Pulmonary artery endothelial cell (primary cell): ENCODE data around the gene USH2A. TPM values are rescaled to one million over a fixed set of nuclear protein-coding genes. Genes with fewer than 3 reads are reported as not detected.

Source experiments
- DNase-seq: peaks from one replicate; pipeline ENCODE4 v3.0.0-alpha.2; 2011; ENCODE audit warnings: low read depth, low spot score
- total RNA-seq: library from RNA; depleted of rRNA; stranded (reverse); fragments of >200 nt; gene quantifications from 2 replicates; pipeline ENCODE4 v1.2.3, GENCODE V29; 2014

USH2A gene
- total RNA-seq, 1 donor from 2014 or later = not detected

- no peak for DNase-seq
Observed at GRCh38 chr1:215877452-215877951, 545.7 kb downstream of the USH2A start.

GRCh38 chr1:215875712-215876111 lies 547.5 kb downstream of the USH2A start:
- DNase-seq = no peak

GRCh38 chr1:215875236-215875635 lies 548.0 kb downstream of the USH2A start:
- no peak for DNase-seq

GRCh38 chr1:215872658-215873057 lies 550.6 kb downstream of the USH2A start:
- no peak for DNase-seq

GRCh38 chr1:215868500-215868899 lies 554.7 kb downstream of the USH2A start:
- no peak for DNase-seq

GRCh38 chr1:215865060-215865459 lies 558.2 kb downstream of the USH2A start:
- DNase-seq = no peak

GRCh38 chr1:215863796-215864195 lies 559.5 kb downstream of the USH2A start:
- DNase-seq = no peak

GRCh38 chr1:215860833-215861232 lies 562.4 kb downstream of the USH2A start:
- DNase-seq = no peak

GRCh38 chr1:215857317-215857716 lies 565.9 kb downstream of the USH2A start:
- DNase-seq = no peak

GRCh38 chr1:215845234-215845891 lies 577.9 kb downstream of the USH2A start:
- no peak for DNase-seq

- DNase-seq = no peak
Observed at GRCh38 chr1:215844777-215845176, 578.5 kb downstream of the USH2A start.

- no peak for DNase-seq
Observed at GRCh38 chr1:215844266-215844665, 579.0 kb downstream of the USH2A start.

GRCh38 chr1:215842905-215843304 lies 580.3 kb downstream of the USH2A start:
- DNase-seq = no peak

GRCh38 chr1:215835951-215836350 lies 587.3 kb downstream of the USH2A start:
- no peak for DNase-seq

- DNase-seq = no peak
Observed at GRCh38 chr1:215833941-215834729, 589.1 kb downstream of the USH2A start.

- DNase-seq = no peak
Observed at GRCh38 chr1:215830226-215830810, 592.9 kb downstream of the USH2A start.

- no peak for DNase-seq
Observed at GRCh38 chr1:215825056-215825455, 598.2 kb downstream of the USH2A start.

- DNase-seq = no peak
Observed at GRCh38 chr1:215824245-215824644, 599.0 kb downstream of the USH2A start.

- DNase-seq = no peak
Observed at GRCh38 chr1:215819114-215819513, 604.1 kb downstream of the USH2A start.

- no peak for DNase-seq
Observed at GRCh38 chr1:215807911-215808436, 615.3 kb downstream of the USH2A start.

- no peak for DNase-seq
Observed at GRCh38 chr1:215807218-215807617, 616.0 kb downstream of the USH2A start.

GRCh38 chr1:215797859-215798258 lies 625.4 kb downstream of the USH2A start:
- no peak for DNase-seq
